BLaER1 (cell line): ENCODE measurements around the gene ORAI1.
A peak's percentile ranks its signal among the peaks of the same experiment; 100 is the strongest.
"Not testable (repeated sequence)": the region's sequence is repeated elsewhere in the genome, so short reads cannot be mapped to it uniquely, and the experiment has no call there.

Source experiments
- H3K27ac ChIP-seq: shearing (Covaris generic); formaldehyde crosslinking; 2 replicates; pipeline ENCODE4 v1.8.1; 2022
- H3K27me3 ChIP-seq: shearing (Covaris generic); formaldehyde crosslinking; 2 replicates; pipeline ENCODE4 v1.8.1; 2022
- H3K36me3 ChIP-seq: shearing (Covaris generic); formaldehyde crosslinking; 2 replicates; pipeline ENCODE4 v1.8.1; 2022
- H3K4me1 ChIP-seq: shearing (Covaris generic); formaldehyde crosslinking; 2 replicates; pipeline ENCODE4 v1.8.1; 2022
- H3K4me2 ChIP-seq: shearing (Covaris generic); formaldehyde crosslinking; 2 replicates; pipeline ENCODE4 v1.8.1; 2022
- H3K4me3 ChIP-seq: shearing (Covaris generic); formaldehyde crosslinking; 2 replicates; pipeline ENCODE4 v1.8.1; 2022
- H3K9ac ChIP-seq: shearing (Covaris generic); formaldehyde crosslinking; 2 replicates; pipeline ENCODE4 v1.8.1; 2022
- H3K9me3 ChIP-seq: shearing (Covaris generic); formaldehyde crosslinking; 2 replicates; pipeline ENCODE4 v1.8.1; 2022
- H4K20me1 ChIP-seq: shearing (Covaris generic); formaldehyde crosslinking; 2 replicates; pipeline ENCODE4 v1.8.1; 2022
- Cebpa-rat ChIP-seq: shearing (Covaris generic); IDR thresholded peaks from 2 replicates; pipeline ENCODE4 v1.8.1; 2022

Gene ORAI1

GRCh38 chr12:121626853-121627640 lies 717 bp downstream of the ORAI1 start:
- Histone ChIP-seq H3K4me3 (peak overlapping the region; percentile 80), H3K27me3 (no peaks in the 10 kb centered on the region), H3K9me3 (no peaks in the 10 kb centered on the region), H3K27ac (peak overlapping the region; percentile 84), H3K36me3 (peaks cover 14% of the 10 kb centered on the region), H3K9ac (peak overlapping the region; percentile 88), H3K4me1 (peaks cover 58% of the 10 kb centered on the region), H4K20me1 (peaks cover 31% of the 10 kb centered on the region), H3K4me2 (peak overlapping the region; percentile 94)
- TF ChIP-seq Cebpa-rat: no peak

GRCh38 chr12:121628037-121628436 lies 1.7 kb downstream of the ORAI1 start:
- Histone ChIP-seq H3K27me3 (no peaks in the 10 kb centered on the region), H3K4me3 (peak overlapping the region; percentile 80), H4K20me1 (peaks cover 35% of the 10 kb centered on the region), H3K27ac (peak overlapping the region; percentile 84), H3K4me1 (peaks cover 68% of the 10 kb centered on the region), H3K36me3 (peaks cover 18% of the 10 kb centered on the region), H3K9me3 (no peaks in the 10 kb centered on the region), H3K4me2 (peak overlapping the region; percentile 94), H3K9ac (peak overlapping the region; percentile 88)
- TF ChIP-seq Cebpa-rat: no peak

- no peaks in the 10 kb centered on the region for H3K27me3 ChIP-seq
These were observed 2.2 kb downstream of the ORAI1 start for GRCh38 chr12:121628536-121628935.

GRCh38 chr12:121630791-121631355 lies 4.5 kb downstream of the ORAI1 start:
- H3K27me3 ChIP-seq: no peaks in the 10 kb centered on the region
- H3K4me3 ChIP-seq: no peak overlapping the region
- H3K27ac ChIP-seq: no peak overlapping the region
- H3K9me3 ChIP-seq: no peaks in the 10 kb centered on the region
- TF ChIP-seq Cebpa-rat: no peak
- peaks cover 69% of the 10 kb centered on the region for H3K4me1 ChIP-seq
- H3K36me3 ChIP-seq: peaks cover 29% of the 10 kb centered on the region
- H4K20me1 ChIP-seq: peaks cover 47% of the 10 kb centered on the region
- H3K9ac ChIP-seq: no peak overlapping the region
- H3K4me2 ChIP-seq: peak overlapping the region; percentile 94

More at GRCh38 chr12:121628536-121628935, 2.2 kb downstream of the ORAI1 start:
- Histone ChIP-seq H3K36me3 (peaks cover 22% of the 10 kb centered on the region), H3K27ac (peak overlapping the region; percentile 84), H4K20me1 (peaks cover 39% of the 10 kb centered on the region), H3K4me2 (peak overlapping the region; percentile 94), H3K9me3 (no peaks in the 10 kb centered on the region), H3K9ac (peak overlapping the region; percentile 88), H3K4me1 (peaks cover 72% of the 10 kb centered on the region), H3K4me3 (peak overlapping the region; percentile 80)
- peak; percentile 24; the same call in 1 of the 2 replicates for TF ChIP-seq Cebpa-rat

GRCh38 chr12:121632069-121632970 lies 6.0 kb downstream of the ORAI1 start:
- Histone ChIP-seq H3K36me3 (peaks cover 29% of the 10 kb centered on the region), H3K27ac (peak overlapping the region; percentile 60), H3K4me1 (peaks cover 81% of the 10 kb centered on the region), H3K4me2 (peak overlapping the region; percentile 43), H3K9me3 (no peaks in the 10 kb centered on the region), H4K20me1 (peaks cover 49% of the 10 kb centered on the region), H3K9ac (peak overlapping the region; percentile 32; the same call in 1 of the 2 replicates), H3K4me3 (no peak overlapping the region), H3K27me3 (no peaks in the 10 kb centered on the region)
- TF ChIP-seq Cebpa-rat: no peak

GRCh38 chr12:121633833-121634196 lies 7.5 kb downstream of the ORAI1 start:
- not testable (repeated sequence) for H3K4me3 ChIP-seq, H3K9ac ChIP-seq, H3K9me3 ChIP-seq, H3K27me3 ChIP-seq, H3K4me2 ChIP-seq, H3K27ac ChIP-seq
- Histone ChIP-seq H3K36me3 (peaks cover 36% of the 10 kb centered on the region), H4K20me1 (peaks cover 49% of the 10 kb centered on the region), H3K4me1 (peaks cover 82% of the 10 kb centered on the region)

GRCh38 chr12:121634836-121635235 lies 8.5 kb downstream of the ORAI1 start:
- Histone ChIP-seq H3K27me3 (no peaks in the 10 kb centered on the region), H3K4me1 (peaks cover 72% of the 10 kb centered on the region), H3K9me3 (no peaks in the 10 kb centered on the region), H4K20me1 (peaks cover 48% of the 10 kb centered on the region), H3K4me2 (peak overlapping the region; percentile 7; the same call in 1 of the 2 replicates), H3K36me3 (peaks cover 43% of the 10 kb centered on the region), H3K9ac (no peak overlapping the region), H3K27ac (peak overlapping the region; percentile 30), H3K4me3 (no peak overlapping the region)
- no peak for TF ChIP-seq Cebpa-rat

GRCh38 chr12:121637231-121637914 lies 11.0 kb downstream of the ORAI1 start:
- peaks cover 49% of the 10 kb centered on the region for H4K20me1 ChIP-seq
- peak overlapping the region; percentile 15; the same call in 1 of the 2 replicates for H3K4me3 ChIP-seq
- H3K4me2 ChIP-seq: peak overlapping the region; percentile 82
- peak overlapping the region; percentile 82 for H3K27ac ChIP-seq
- H3K9ac ChIP-seq: peak overlapping the region; percentile 72
- peaks cover 53% of the 10 kb centered on the region for H3K36me3 ChIP-seq
- H3K9me3 ChIP-seq: no peaks in the 10 kb centered on the region
- TF ChIP-seq Cebpa-rat: no peak
- peaks cover 57% of the 10 kb centered on the region for H3K4me1 ChIP-seq
- no peaks in the 10 kb centered on the region for H3K27me3 ChIP-seq
